ENCODE data around the gene HNRNPH2.

HNRNPH2 gene

GRCh38 chrX:101368800-101369199 is 39.2 kb upstream of the HNRNPH2 start:
- no peak for DNase-seq (ENCODE audit: low spot score)
- TF ChIP-seq CTCF (IDR thresholded peaks at IDR 0.05; ENCODE audit: borderline replicate concordance, control extremely low read depth, extremely low read depth, insufficient read depth, missing control alignments), result no peak
- in situ Hi-C loops (cut with MboI; ENCODE audit: low sequenced_read_pairs, unreplicated experiment), result no loop called here

- TF ChIP-seq CTCF (IDR thresholded peaks at IDR 0.05; ENCODE audit: borderline replicate concordance, control extremely low read depth, extremely low read depth, insufficient read depth, missing control alignments), result no peak
- no peak for DNase-seq (ENCODE audit: low spot score)
- in situ Hi-C loops (cut with MboI; ENCODE audit: low sequenced_read_pairs, unreplicated experiment), result no loop called here
These were observed 38.3 kb upstream of the HNRNPH2 start for GRCh38 chrX:101369687-101370086.

GRCh38 chrX:101370888-101371504 is 37.0 kb upstream of the HNRNPH2 start:
- in situ Hi-C loops (cut with MboI; ENCODE audit: low sequenced_read_pairs, unreplicated experiment), result no loop called here
- TF ChIP-seq CTCF (IDR thresholded peaks at IDR 0.05; ENCODE audit: borderline replicate concordance, control extremely low read depth, extremely low read depth, insufficient read depth, missing control alignments), result no peak
- no peak for DNase-seq (ENCODE audit: low spot score)

GRCh38 chrX:101377547-101377946 is 30.5 kb upstream of the HNRNPH2 start:
- in situ Hi-C loops (cut with MboI; ENCODE audit: low sequenced_read_pairs, unreplicated experiment), result no loop called here
- no peak for DNase-seq (ENCODE audit: low spot score)
- no peak for TF ChIP-seq CTCF (IDR thresholded peaks at IDR 0.05; ENCODE audit: borderline replicate concordance, control extremely low read depth, extremely low read depth, insufficient read depth, missing control alignments)

- in situ Hi-C loops (cut with MboI; ENCODE audit: low sequenced_read_pairs, unreplicated experiment), result no loop called here
- peak; percentile 41 for DNase-seq (ENCODE audit: low spot score)
- TF ChIP-seq CTCF (IDR thresholded peaks at IDR 0.05; ENCODE audit: borderline replicate concordance, control extremely low read depth, extremely low read depth, insufficient read depth, missing control alignments), result no peak
These were observed 24.3 kb upstream of the HNRNPH2 start for GRCh38 chrX:101383679-101384205.

- no peak for TF ChIP-seq CTCF (IDR thresholded peaks at IDR 0.05; ENCODE audit: borderline replicate concordance, control extremely low read depth, extremely low read depth, insufficient read depth, missing control alignments)
- in situ Hi-C loops (cut with MboI; ENCODE audit: low sequenced_read_pairs, unreplicated experiment), result no loop called here
- no peak for DNase-seq (ENCODE audit: low spot score)
These were observed 22.9 kb upstream of the HNRNPH2 start for GRCh38 chrX:101385026-101385684.
